HUES48 (cell line): ENCODE data around the gene MYOM1.

ENCODE experiments used
- H3K27ac ChIP-seq: one replicate; pipeline ENCODE4 v1.7.0; 2013; ENCODE audit warnings: low read depth, low read length, inconsistent platforms
- H3K27me3 ChIP-seq: 2 replicates; pipeline ENCODE4 v1.6.1; 2013; ENCODE audit warnings: mild to moderate bottlenecking, low read length; ENCODE audit not compliant: control insufficient read depth, insufficient read depth
- H3K36me3 ChIP-seq: 2 replicates; pipeline ENCODE4 v1.6.1; 2013; ENCODE audit warnings: low read length; ENCODE audit not compliant: control insufficient read depth, insufficient read depth
- H3K4me1 ChIP-seq: 2 replicates; pipeline ENCODE4 v1.6.1; 2013; ENCODE audit warnings: mild to moderate bottlenecking, low read length; ENCODE audit not compliant: control insufficient read depth, insufficient read depth
- H3K4me3 ChIP-seq: 2 replicates; pipeline ENCODE4 v1.5.1; 2013; ENCODE audit warnings: mild to moderate bottlenecking, low read depth, low read length
- H3K9ac ChIP-seq: 2 replicates; pipeline ENCODE4 v1.6.1; 2013; ENCODE audit warnings: mild to moderate bottlenecking, low read depth, low read length, moderate library complexity
- H3K9me3 ChIP-seq: 2 replicates; pipeline ENCODE4 v1.6.1; 2013; ENCODE audit warnings: low read length; ENCODE audit not compliant: control insufficient read depth, insufficient read depth

Gene MYOM1

GRCh38 chr18:3248062-3248657 lies 28.4 kb upstream of the MYOM1 start:
- Histone ChIP-seq H3K4me1 (peaks cover 17% of the 10 kb centered on the region), H3K36me3 (peaks cover 24% of the 10 kb centered on the region), H3K4me3 (peak overlapping the region; percentile 91), H3K27ac (peak overlapping the region; percentile 97), H3K9me3 (no peaks in the 10 kb centered on the region), H3K27me3 (no peaks in the 10 kb centered on the region), H3K9ac (peak overlapping the region; percentile 99)

- Histone ChIP-seq H3K4me1 (peaks cover 17% of the 10 kb centered on the region), H3K27ac (peak within 1 kb of the TSS; percentile 97), H3K9me3 (no peaks in the 10 kb centered on the region), H3K36me3 (peaks cover 17% of the 10 kb centered on the region), H3K9ac (peak within 1 kb of the TSS; percentile 99), H3K4me3 (peak within 1 kb of the TSS; percentile 91), H3K27me3 (no peaks in the 10 kb centered on the region)
Measured at GRCh38 chr18:3247240-3248061, 27.7 kb upstream of the MYOM1 start, which contains the start of gene MYL12A. Gene MYL12A (plus strand): TSS chr18:3247801. CDS start chr18:3253248, 5,447 bp downstream.

DNA sequence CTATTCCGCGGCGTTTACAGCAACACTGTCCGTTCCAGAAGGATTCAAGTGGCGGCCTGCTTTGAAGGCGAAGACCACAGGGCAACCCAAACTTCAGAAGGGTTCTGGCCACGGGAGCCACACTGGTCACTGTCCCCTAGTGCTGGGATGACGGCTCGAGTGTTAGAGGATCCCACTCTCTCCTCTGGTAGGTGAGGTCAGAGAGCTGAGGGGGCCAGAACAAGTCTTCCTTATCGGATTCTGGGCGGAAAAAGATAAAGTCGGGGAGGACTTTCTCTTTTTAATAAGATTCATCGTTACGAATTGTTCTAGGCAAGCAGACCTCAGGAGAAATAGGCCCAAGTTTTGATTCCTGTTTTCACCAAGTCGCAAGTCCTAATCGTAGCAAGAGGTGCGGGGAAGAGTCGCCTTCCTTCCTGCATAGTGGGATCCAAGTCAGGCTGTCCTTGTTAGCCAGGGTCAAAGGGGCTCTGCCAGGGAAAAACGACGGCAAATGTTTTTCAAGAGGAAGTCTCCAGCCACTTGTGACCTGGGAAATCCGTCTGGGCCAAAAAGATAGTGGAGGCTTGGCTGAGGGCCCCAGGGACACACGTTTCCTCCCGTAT lies 27.0 kb upstream of the MYOM1 start:
- Histone ChIP-seq H3K9ac (peak overlapping the region; percentile 57), H3K27ac (peak overlapping the region; percentile 97), H3K9me3 (peaks cover 5% of the 10 kb centered on the region), H3K27me3 (no peaks in the 10 kb centered on the region), H3K36me3 (peaks cover 17% of the 10 kb centered on the region), H3K4me3 (peak overlapping the region; percentile 65), H3K4me1 (peaks cover 17% of the 10 kb centered on the region)

- Histone ChIP-seq H3K9ac (no peak overlapping the region), H3K27ac (peak overlapping the region; percentile 97)
Measured at GRCh38 chr18:3245853-3246634, 26.3 kb upstream of the MYOM1 start.

DNA sequence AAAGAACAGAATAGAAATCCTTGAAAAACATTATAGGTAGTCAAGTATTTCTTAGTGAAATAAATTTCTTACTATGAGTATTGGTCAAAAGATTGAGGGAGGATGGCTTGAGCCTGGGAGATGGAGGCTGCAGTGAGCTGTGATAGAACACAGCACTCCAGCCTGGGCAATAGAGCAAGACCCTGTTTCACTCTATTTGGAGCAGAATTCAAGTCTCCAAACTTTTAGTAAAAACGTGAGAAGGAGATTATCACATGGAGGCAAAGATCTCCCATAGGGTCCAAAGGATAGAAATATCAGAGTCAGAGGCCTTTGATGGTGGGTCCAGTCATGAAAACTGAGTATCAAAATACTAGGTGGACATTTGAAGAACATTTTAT lies 25.4 kb upstream of the MYOM1 start:
- H3K27ac ChIP-seq, result no peak overlapping the region
- H3K9ac ChIP-seq, result no peak overlapping the region

More at GRCh38 chr18:3245853-3246634, 26.3 kb upstream of the MYOM1 start:
- Histone ChIP-seq H3K36me3 (peaks cover 17% of the 10 kb centered on the region), H3K27me3 (no peaks in the 10 kb centered on the region), H3K4me3 (peak overlapping the region; percentile 65), H3K9me3 (peaks cover 10% of the 10 kb centered on the region), H3K4me1 (peaks cover 17% of the 10 kb centered on the region)

DNA sequence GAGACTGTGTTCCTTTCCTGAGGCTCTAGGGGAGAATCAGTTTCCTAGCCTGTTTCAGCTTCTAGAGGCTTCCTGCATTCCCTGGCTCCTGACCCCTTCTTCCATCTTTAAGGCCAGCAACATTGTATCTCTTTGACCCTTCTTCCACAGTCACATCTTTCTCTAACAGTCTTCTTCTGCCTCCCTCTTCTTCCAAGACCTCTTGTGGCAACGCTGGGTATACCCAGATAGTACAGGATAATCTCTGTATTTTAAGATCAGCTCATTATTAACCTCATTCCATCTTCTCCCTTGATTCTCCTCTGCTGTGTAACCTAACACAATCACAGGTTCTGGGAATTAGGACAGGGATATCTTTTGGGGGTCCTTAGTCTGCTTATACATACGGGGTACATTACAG lies 19.0 kb upstream of the MYOM1 start:
- Histone ChIP-seq H3K4me3 (no peak overlapping the region), H3K27me3 (no peaks in the 10 kb centered on the region), H3K4me1 (no peaks in the 10 kb centered on the region), H3K36me3 (no peaks in the 10 kb centered on the region), H3K27ac (no peak overlapping the region), H3K9ac (no peak overlapping the region), H3K9me3 (peaks cover 11% of the 10 kb centered on the region)

More for the DNA sequence above, 25.4 kb upstream of the MYOM1 start:
- Histone ChIP-seq H3K36me3 (peaks cover 10% of the 10 kb centered on the region), H3K27me3 (no peaks in the 10 kb centered on the region), H3K4me1 (peaks cover 12% of the 10 kb centered on the region), H3K9me3 (peaks cover 11% of the 10 kb centered on the region), H3K4me3 (peak overlapping the region; percentile 45)

DNA sequence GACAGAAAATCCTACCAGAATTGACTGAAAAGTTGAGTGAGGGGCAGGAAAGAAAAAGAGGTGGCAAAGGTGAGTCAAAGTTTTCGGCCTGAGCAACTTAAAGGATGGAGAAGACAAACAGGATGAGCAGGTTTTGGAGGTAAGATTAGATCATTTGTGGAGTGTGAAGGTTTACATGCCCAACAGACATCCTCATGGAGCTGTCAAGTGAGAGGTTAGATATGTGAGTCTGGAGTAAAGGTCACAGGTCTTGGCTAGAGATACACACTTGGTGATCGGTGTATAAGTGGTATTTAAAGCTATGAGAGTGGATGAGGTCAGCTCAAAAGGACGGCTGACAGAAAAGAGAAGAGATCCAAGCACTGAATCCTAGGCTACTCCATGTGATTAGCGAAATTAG lies 16.7 kb upstream of the MYOM1 start:
- no peaks in the 10 kb centered on the region for H3K36me3 ChIP-seq
- no peak overlapping the region for H3K27ac ChIP-seq

GRCh38 chr18:3235846-3236245 lies 16.1 kb upstream of the MYOM1 start:
- H3K27ac ChIP-seq, result no peak overlapping the region
- H3K4me3 ChIP-seq, result no peak overlapping the region
- no peaks in the 10 kb centered on the region for H3K9me3 ChIP-seq
- H3K9ac ChIP-seq, result no peak overlapping the region
- peaks cover 5% of the 10 kb centered on the region; the same call in 1 of the 2 replicates for H3K4me1 ChIP-seq
- H3K36me3 ChIP-seq, result no peaks in the 10 kb centered on the region
- H3K27me3 ChIP-seq, result no peaks in the 10 kb centered on the region

More for the DNA sequence above, 16.7 kb upstream of the MYOM1 start:
- peaks cover 5% of the 10 kb centered on the region for H3K9me3 ChIP-seq
- no peaks in the 10 kb centered on the region for H3K4me1 ChIP-seq
- H3K4me3 ChIP-seq, result no peak overlapping the region
- H3K27me3 ChIP-seq, result no peaks in the 10 kb centered on the region
- H3K9ac ChIP-seq, result no peak overlapping the region

DNA sequence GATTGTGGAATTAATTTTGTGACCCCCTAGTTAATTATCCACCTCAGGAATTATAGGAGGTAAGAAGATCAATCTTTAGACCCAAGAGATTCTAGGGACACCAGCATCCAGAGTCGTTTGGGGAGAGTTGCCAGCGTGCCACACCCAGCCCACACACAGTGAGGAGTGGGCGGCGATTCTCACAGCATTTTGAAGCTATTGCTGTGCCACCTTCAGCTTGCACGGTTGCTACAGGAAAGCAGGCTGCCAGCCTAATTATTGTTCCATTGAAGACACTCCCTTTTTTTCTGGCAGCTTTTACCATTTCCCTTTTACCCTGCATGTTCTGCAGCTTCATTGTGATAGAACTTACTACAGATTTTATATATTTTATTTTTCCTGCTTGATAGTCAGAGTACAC lies 14.7 kb upstream of the MYOM1 start:
- Histone ChIP-seq H3K9ac (no peak overlapping the region), H3K9me3 (no peaks in the 10 kb centered on the region), H3K27ac (no peak overlapping the region), H3K36me3 (no peaks in the 10 kb centered on the region), H3K4me3 (no peak overlapping the region), H3K27me3 (no peaks in the 10 kb centered on the region), H3K4me1 (peaks cover 7% of the 10 kb centered on the region; the same call in 1 of the 2 replicates)

DNA sequence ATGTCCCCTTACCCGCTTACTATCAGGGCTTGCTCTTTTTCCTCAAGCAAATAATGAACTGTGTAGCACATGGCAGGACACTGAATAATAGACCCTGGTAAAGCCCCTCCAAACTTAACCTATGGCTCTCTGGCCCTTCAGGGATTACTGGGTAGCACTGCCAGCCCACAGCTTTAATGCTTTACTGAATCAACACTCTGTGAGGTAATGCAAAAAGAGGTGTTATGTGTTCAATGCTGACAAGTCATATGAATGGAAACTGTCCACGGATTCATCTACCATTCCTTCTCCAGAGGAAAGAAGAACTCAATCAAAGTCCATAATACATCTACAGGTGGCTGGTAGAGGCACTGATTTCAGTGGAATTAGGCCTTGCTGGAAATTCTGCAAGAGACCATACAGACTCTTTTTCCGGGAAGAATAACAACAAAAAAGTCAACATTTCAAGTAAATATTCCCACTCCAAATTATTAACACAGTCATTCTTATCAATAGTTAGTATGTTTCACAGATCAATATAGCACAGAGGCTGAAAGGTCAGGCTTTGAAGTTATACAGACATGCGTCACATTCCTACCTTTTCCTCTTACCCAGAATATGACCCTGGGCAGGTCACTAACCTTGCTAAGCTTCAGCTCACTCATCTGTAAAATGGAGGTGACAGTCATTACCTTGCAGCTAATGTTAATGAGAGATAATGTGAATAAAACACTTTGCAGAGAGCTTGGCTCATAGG lies 13.8 kb upstream of the MYOM1 start:
- H3K9ac ChIP-seq, result no peak overlapping the region
- no peak overlapping the region for H3K27ac ChIP-seq
- H3K36me3 ChIP-seq, result no peaks in the 10 kb centered on the region
- no peaks in the 10 kb centered on the region for H3K9me3 ChIP-seq
- peaks cover 7% of the 10 kb centered on the region; the same call in 1 of the 2 replicates for H3K4me1 ChIP-seq
- no peaks in the 10 kb centered on the region for H3K27me3 ChIP-seq
- no peak overlapping the region for H3K4me3 ChIP-seq
